ENCODE data around the gene OR4E1.
"Not testable (repeated sequence)": the region's sequence is repeated elsewhere in the genome, so short reads cannot be mapped to it uniquely, and the experiment has no call there.

The OR4E1 gene

GRCh38 chr14:21673718-21674117, at the start of gene OR4E1:
OR4E1 (minus strand) TSS chr14:21673818; CDS start chr14:21670935, 2,883 bp downstream.
- DNase-seq (ENCODE audit: low read depth) = no peak

DNA sequence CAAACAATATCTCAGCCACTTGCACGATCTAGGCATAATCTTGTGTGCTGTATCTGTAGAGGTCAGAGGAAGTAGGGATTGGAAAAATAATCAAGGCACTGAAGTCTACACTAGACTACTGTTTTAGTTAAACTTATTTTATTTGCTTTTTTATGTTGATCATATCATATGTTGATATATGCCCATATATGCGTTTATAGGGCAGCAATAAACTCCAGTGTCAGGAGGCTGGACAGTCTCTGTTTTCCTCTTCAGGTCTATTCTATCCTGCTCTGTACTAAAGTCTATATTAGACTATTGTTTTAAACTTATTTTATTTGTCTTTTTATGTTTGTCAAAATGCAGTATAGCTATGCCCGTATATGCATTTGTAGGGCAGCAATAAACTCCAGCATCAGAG, 47.9 kb upstream of the OR4E1 start:
- no peak for DNase-seq (ENCODE audit: low read depth)

DNA sequence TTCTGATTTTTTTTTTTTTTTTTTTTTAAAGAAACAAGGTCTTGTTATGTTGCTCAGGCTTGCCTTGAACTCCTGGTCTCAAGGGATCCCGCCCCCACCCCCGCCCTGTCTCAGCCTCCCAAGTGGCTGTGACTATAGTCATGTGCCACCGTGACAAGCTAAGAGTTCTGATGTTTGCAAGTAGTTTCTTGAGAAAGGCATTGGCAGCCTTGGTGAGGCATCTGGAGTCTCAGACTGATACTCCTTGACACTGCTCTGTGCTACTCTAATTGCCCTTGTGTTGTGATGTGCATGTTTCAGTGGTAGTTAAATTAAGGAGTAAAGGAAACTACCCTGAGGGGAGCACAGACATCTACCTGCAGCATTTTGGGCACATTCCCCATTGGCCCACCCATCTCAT, 46.2 kb upstream of the OR4E1 start:
- no peak for DNase-seq (ENCODE audit: low read depth)

DNA sequence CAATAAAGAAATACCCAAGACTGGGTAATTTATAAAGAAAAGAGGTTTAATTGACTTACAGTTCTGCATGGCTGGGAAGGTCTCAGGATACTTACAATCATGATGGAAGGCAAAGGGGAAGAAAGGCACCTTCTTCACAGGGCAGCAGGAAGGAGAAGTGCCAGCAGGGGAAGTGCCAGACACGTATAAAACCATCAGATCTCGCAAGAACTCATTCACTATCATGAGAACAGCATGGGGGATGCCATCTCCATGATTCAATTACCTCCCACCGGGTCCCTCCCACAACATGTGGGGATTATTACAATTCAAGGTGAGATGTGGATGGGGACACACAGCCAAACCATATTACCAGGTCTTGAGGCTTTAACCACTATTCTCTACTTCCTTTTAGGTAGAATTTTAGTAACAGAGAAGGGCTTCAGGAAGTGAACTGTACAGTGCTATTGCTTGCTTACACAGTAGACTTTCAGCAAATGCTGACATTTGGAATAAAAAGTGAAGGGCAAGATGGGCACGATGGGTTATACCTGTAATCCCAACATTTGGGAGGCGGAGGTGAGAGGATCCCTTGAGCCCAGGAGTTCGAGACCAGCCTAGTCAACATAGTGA, 40.8 kb upstream of the OR4E1 start:
- DNase-seq (ENCODE audit: low read depth) = no peak

DNA sequence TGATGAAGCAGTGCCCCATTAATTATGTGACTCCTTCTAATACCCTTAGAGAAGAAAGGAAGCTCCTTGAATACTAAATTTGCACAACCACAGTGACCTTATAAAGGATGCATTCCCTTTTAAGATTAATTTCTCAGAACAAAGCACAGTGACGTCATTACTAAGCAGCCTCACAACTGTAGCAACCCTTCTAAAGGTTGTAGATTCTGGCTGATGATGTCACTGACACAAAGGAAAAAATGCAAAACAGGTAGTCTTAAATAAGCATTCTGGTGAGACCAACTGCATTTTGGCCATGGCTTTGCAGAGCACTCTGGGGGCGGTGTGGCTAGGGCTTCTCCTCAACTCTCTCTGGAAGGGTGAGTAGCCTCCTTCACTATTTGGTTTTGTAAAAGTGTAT, 38.4 kb upstream of the OR4E1 start:
- DNase-seq (ENCODE audit: low read depth) = no peak

DNA sequence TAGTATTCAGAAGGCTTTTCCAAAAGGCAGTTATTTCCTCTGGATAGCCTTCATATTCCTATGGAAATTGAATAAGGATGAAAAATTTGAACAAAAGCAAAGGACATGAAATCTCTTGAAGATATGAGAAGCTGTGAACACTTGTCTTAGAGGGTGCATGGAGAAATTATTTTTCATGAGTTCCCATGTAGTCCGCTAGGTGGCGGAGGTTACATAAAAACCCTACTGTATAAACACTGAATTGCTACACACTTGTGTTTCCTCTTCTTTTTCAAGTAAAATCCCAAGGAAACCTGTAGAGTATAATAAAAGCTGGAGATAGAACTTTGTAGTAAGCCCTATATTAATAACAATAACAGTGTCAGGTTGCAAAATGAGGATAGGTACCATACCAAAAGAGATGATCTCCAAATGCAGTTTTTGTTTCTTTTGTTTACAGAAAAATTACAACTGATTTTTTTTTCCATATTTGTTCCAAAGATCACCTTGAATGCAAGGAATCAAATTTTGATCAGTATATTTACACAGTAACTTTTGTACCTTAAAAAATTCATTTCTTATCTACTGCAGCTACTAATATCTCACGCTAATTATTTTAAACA, 37.8 kb upstream of the OR4E1 start:
- DNase-seq (ENCODE audit: low read depth) = peak; percentile 9

DNA sequence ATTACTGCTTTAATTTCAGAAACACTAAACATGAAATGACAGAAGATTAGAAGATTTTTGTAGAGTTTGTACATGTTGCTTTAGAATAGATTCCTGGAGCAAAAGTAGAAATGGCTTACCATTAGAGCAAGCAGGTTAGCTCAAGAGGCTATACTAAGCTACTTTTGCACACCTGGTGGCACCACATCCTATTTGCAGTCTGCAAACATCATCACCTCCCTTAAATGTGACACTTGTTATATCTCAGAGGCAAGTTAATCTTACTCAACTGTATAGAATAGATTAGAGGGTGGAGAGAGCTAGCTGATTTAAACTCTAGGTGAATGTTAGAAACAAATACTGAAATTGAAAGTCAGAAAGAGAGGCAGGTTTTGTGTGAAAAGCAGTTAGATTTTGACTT, 30.7 kb upstream of the OR4E1 start:
- DNase-seq (ENCODE audit: low read depth) = no peak

DNA sequence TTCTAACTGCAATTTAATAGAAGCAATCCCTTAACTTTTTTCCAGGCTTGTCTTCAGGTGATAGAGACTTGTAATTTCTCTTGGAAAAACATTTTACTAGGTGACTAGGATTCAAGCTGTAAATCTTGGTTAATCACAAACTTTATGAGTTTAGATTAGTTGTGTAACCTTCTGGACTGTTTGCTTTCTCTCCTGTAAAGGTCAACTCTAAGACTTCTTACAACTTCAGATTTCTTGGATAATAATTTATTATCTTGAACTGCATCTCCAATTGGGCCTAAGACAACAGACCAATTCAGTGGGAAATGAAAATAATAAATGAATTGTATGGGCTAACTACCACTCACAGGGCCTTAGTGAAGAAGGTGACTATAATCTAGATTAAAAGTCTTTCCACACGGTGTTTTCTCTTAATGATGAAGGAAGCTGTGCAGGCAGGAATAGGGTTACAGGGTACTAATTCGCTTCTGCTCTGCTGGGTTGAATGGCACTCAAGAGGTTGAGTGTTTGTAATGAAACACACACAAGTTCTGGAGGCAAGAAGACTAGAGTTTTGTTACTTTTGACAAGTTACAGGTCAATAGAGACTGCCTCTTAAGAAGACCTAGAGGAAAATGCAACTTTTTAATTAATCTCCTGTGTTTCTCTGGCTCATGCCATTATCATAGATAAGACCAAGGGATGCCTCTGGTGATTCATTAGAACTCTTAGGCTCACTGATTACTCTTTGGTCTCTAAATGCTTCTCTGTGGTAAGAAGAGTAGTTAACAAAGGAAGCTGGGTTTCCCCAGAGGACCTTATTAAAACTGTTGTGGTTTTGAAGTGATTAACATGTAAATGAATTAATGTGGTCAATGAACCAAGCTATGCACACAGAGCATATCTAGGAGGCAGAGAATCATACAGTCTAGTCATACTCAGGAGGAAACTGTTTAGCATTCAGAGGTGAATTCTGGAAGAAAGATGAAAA, 30.0 kb upstream of the OR4E1 start:
- DNase-seq (ENCODE audit: low read depth) = no peak

DNA sequence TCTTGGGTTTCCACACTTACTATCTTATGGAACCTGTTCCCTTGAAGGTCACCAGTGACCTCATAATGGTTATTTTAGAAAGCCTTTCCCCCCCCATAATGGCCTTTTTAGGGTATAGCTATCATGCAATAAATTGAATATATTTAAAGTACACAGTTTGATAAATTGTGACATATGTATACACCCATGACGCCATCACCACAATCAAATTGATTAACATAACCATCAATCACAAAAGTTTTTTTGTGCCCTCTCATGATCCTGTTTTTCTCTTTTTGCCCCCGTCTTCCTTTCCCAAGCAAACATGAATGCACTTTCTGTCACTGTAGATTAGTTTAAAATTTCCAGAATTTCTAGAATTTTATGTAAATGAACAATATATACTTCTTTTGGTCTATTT, 28.7 kb upstream of the OR4E1 start:
- DNase-seq (ENCODE audit: low read depth) = no peak

GRCh38 chr14:21699551-21699950, 25.9 kb upstream of the OR4E1 start:
- DNase-seq (ENCODE audit: low read depth) = no peak

DNA sequence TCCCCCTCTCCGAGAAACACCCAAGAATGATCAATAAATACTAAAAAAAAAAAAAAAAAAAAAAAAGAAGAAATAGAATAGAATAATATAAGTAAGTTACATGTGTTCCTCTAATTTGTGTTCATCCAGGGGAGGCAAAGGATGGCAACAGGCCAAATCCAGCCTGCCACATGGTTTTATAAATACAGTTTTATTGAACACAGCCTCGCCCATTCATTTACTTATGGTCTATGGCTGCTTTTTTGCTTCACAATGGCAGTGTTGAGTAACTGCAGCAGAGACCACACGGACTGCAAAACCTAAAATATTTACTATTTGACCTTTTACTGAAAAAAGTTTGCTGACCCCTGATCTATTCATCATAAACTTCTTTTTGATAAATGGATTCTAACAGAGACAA, 24.9 kb upstream of the OR4E1 start:
- not testable (repeated sequence) for DNase-seq (ENCODE audit: low read depth)

DNA sequence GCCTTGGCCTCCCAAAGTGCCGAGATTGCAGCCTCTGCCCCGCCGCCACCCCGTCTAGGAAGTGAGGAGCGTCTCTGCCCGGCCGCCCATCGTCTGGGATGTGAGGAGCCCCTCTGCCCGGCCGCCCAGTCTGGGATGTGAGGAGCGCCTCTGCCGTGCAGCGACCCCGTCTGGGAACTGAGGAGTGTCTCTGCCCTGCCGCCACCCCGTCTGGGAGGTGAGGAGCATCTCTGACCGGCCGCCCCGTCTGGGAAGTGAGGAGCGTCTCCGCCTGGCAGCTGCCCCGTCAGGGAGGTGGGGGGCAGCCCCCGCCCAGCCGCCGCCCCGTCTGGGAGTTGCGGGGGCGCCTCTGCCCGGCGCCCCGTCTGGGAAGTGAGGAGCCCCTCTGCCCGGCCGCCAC, 24.0 kb upstream of the OR4E1 start:
- DNase-seq (ENCODE audit: low read depth) = not testable (repeated sequence)

GRCh38 chr14:21694425-21694824, 20.8 kb upstream of the OR4E1 start:
- no peak for DNase-seq (ENCODE audit: low read depth)

DNA sequence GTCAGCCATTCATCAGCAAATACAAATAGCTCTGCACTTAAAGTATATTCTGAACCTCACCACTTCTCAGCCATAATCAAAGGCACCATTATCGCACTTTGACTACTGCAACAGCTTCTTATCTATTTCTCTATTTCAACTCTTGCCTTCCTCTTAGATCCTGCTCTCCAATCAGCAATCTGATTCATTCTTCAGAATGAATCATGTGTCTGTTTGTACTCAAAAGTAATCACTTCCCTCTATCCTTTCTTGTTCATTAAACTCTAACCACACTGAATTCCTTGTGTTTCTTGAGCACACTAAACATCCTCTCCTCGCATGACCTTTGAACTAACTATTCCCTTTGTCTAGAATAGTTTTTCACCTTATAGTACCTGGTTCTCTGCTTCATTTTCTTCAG, 12.8 kb upstream of the OR4E1 start:
- no peak for DNase-seq (ENCODE audit: low read depth)

GRCh38 chr14:21680072-21680471, 6.5 kb upstream of the OR4E1 start:
- no peak for DNase-seq (ENCODE audit: low read depth)

DNA sequence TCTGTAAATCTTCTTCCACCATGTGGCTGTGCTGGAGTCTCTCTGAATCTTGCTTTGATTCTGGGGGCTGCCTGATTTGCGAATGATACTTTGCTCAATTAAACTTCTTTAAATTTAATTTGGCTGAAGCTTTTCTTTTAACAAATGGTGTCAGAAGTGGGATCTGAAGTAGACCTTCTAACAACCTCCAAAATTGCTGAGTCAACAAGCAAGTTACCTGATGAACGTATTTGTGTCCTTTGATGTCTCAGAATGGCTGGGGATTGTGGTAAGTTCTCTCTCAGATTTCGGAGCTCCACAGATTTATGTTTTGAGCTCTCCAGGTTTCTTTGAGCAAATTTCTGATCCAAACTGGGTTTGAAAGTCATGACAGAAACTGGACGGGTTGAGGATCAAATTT, 1.9 kb upstream of the OR4E1 start:
- no peak for DNase-seq (ENCODE audit: low read depth)

- no peak for DNase-seq (ENCODE audit: low read depth)
Observed at GRCh38 chr14:21672116-21672515, 1.5 kb downstream of the OR4E1 start.

DNA sequence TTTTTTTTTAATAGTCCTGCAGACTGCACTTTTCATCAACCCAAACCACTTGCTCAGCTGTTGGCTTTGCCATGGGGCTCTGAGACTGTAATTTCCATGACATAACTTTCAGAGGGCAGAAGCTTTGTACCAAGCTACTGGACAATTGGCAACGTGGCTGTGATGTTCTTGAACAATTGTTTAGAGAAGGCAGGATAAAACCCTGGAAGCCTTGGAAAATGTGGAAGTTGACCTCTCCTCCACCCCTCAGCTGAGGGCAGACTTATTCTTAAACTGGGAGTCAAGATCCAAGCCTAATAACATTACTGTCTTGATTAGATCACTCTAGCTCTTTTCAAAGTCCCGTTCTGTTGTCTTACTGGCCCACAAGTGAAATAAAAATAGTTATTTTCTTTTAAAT, 2.2 kb downstream of the OR4E1 start:
- no peak for DNase-seq (ENCODE audit: low read depth)

- no peak for DNase-seq (ENCODE audit: low read depth)
Observed at GRCh38 chr14:21669284-21669683, 4.3 kb downstream of the OR4E1 start.

GRCh38 chr14:21668377-21668776, 5.2 kb downstream of the OR4E1 start:
- no peak for DNase-seq (ENCODE audit: low read depth)

DNA sequence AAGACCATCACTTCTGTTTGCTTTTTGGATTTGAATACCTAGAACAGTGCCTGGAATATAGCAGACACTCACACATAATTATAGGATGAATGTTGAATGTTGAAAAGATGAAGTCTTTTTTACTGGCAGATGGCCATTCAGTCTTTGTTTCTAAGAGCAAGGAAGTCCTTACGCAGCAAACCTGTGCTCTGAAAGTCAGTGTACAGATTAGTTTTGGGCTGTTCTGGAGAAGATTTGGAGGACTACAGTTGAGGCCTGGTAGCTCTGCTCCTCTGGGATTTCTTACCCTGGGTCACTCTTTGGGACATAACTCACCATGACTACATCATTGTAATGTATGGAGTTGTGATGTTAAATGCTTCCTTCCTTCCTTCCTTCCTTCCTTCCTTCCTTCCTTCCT, 16.6 kb downstream of the OR4E1 start:
- no peak for DNase-seq (ENCODE audit: low read depth)

DNA sequence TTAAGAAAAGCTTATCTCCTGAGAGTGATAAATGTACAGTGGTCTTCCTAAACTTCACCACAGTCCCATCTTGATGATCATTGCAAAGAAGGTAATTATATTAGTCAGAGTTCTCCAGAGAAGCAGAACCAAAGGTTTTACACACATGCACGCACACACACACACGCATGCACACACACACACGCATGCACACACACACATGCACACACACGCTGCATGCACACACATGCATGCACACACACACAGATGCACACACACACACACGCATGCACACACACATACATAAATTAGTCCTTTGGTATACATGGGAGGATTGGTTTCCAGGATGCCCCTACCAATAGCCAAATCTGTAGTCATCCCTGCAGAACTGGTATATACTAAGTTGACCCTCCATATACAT, 19.4 kb downstream of the OR4E1 start:
- DNase-seq (ENCODE audit: low read depth) = no peak

DNA sequence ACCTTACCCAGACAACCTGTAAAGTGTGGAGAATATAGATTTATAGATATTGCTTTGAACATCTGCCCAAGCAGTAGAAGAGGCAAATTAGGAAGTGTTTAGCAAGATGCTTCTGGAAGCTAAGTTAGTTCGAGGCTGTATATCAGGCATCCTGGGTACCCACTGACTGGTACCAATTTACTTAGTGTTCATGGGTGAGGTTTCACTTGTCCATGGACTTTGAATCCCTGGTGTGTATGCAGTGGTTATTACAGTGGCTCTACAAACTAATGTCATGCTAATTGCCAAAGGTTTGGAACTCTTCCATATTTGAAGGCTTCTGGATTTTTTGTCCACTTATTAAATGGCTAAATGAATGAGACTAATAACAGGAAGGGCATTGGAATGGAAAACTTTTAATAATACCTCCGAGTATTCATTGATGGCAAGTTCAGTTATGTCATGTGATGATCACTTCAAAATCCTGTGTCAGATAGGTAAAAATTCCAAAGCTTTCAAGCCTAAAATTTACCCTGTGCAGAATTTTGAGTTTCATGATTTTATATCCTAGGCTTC, 20.2 kb downstream of the OR4E1 start, which contains the start of gene OR4E2:
Gene OR4E2, plus strand, starts transcription at position 505 of the 555 bp plus-strand sequence. CDS start 11,248 bp downstream, outside the sequence.
- DNase-seq (ENCODE audit: low read depth) = no peak
